ENCODE results near the gene ZFR. TPM values are rescaled to one million over a fixed set of nuclear protein-coding genes. Genes with fewer than 3 reads are reported as not detected.

ZFR gene
- total RNA-seq, 1 experiment from 2014 or later = 62.4 TPM

GRCh38 chr5:32360906-32361305 lies 83.6 kb downstream of the ZFR start:
- Histone ChIP-seq H2AK5ac (ENCODE audit: insufficient read length, low read length) (no peak overlapping the region), H2BK20ac (ENCODE audit: low read depth, low read length, poor library complexity, severe bottlenecking) (no peak overlapping the region), H3K9ac (ENCODE audit: extremely low read depth, insufficient read length, low read length) (no peak overlapping the region), H4K91ac (ENCODE audit: insufficient read length, low read depth, low read length) (no peak overlapping the region), H3K27ac (ENCODE audit: insufficient read length, low read depth, low read length) (no peak overlapping the region), H3K27me3 (ENCODE audit: insufficient read depth, low read length) (no peaks in the 10 kb centered on the region), H4K20me1 (ENCODE audit: control insufficient read depth, insufficient read depth, insufficient read length) (no peaks in the 10 kb centered on the region), H3K79me1 (ENCODE audit: insufficient read depth, low read depth, low read length, poor library complexity, severe bottlenecking) (no peaks in the 10 kb centered on the region), H3K23ac (ENCODE audit: insufficient read length, low read depth, low read length) (no peak overlapping the region), H2BK12ac (ENCODE audit: insufficient read length, low read depth, low read length) (no peak overlapping the region), H2BK5ac (ENCODE audit: insufficient read length, low read length) (no peak overlapping the region), H3K4me1 (ENCODE audit: insufficient read depth, low read length) (peaks cover 3% of the 10 kb centered on the region; the same call in 1 of the 2 replicates), H2BK15ac (ENCODE audit: low read depth, low read length) (no peak overlapping the region), H3K79me2 (ENCODE audit: insufficient read depth, low read length) (no peaks in the 10 kb centered on the region), H2AFZ (ENCODE audit: low read length) (no peak overlapping the region), H2BK120ac (ENCODE audit: low read depth, low read length, poor library complexity, severe bottlenecking) (no peak overlapping the region), H3K9me3 (ENCODE audit: control insufficient read depth, low read depth, low read length) (no peaks in the 10 kb centered on the region), H4K8ac (replicated peaks; ENCODE audit: insufficient read length, low read depth, low read length) (no peak overlapping the region), H3K23me2 (ENCODE audit: insufficient read length, low read depth, low read length, poor library complexity, severe bottlenecking) (no peaks in the 10 kb centered on the region), H3K4me2 (ENCODE audit: insufficient read depth, insufficient read length, low read length) (no peak overlapping the region), H4K5ac (ENCODE audit: insufficient read length, low read depth, low read length) (no peak overlapping the region), H3K56ac (ENCODE audit: insufficient read length, low read depth, low read length) (no peak overlapping the region), H3T11ph (ENCODE audit: low read length) (no peak overlapping the region), H3K14ac (ENCODE audit: insufficient read depth, low read length) (no peak overlapping the region), H3K18ac (ENCODE audit: insufficient read length, low read depth, low read length) (no peak overlapping the region), H3K4ac (ENCODE audit: low read depth, low read length) (no peak overlapping the region)
- no peak for TF ChIP-seq CTCF (conservative IDR thresholded peaks at IDR 0.05)
- no peak overlapping the region for H3K4me3 Mint-ChIP-seq
- peak overlapping the region in 2 of 3 experiments; percentile 85 to 95; a peak in 4 of 7 replicates for H3K27ac Mint-ChIP-seq
- no CpG with 5 or more reads among the region's 4 CpGs for WGBS (ENCODE audit: extremely low coverage, insufficient read length, low lambda C conversion rate)
- peaks cover 12 to 42% (median 34%) of the 10 kb centered on the region in 3 experiments; a peak in 6 of 7 replicates for H3K36me3 Mint-ChIP-seq (ENCODE audit: insufficient read depth in 1 of 3, low read depth in 3 of 3)
- H3K4me1 Mint-ChIP-seq = peaks cover 19 to 25% of the 10 kb centered on the region in 2 experiments
- DNase-seq = no peak
- no peaks in the 10 kb centered on the region for H3K27me3 Mint-ChIP-seq (ENCODE audit: low read depth)
- no peaks in the 10 kb centered on the region for H3K9me3 Mint-ChIP-seq
